Thyroid gland (tissue), 4 donors: ENCODE data around the gene LRMDA. TPM values are rescaled to one million over a fixed set of nuclear protein-coding genes. Genes with fewer than 3 reads are reported as not detected.
A peak's percentile ranks its signal among the peaks of the same experiment; 100 is the strongest.

Experiments used
- DNase-seq, 2 donors: peaks; one replicate each; pipeline ENCODE4 v3.0.0-alpha.2; 2019
- H3K27ac ChIP-seq, 3 donors: fragments of 200-600 bp; sonication (generic); 1 replicate in 2 of 3; 2 replicates in 1 of 3; pipeline ENCODE4 v1.5.1; 2016 to 2019; ENCODE audit warnings: mild to moderate bottlenecking in 1 of 3, moderate library complexity in 1 of 3
- H3K27me3 ChIP-seq: fragments of 200-600 bp; sonication (generic); one replicate; pipeline ENCODE4 v1.5.1; 2019
- H3K36me3 ChIP-seq, 2 donors: fragments of 200-600 bp; sonication (generic); one replicate each; pipeline ENCODE4 v1.5.1; 2016 to 2019
- H3K4me1 ChIP-seq, 2 donors: fragments of 200-600 bp; sonication (generic); one replicate each; pipeline ENCODE4 v1.5.1; 2017 to 2019
- H3K4me3 ChIP-seq, 3 donors: fragments of 200-600 bp; sonication (generic); replicated peaks in 1 of 3; 1 replicate in 2 of 3; 2 replicates in 1 of 3; pipeline ENCODE4 v1.5.1; 2016; ENCODE audit warnings: mild to moderate bottlenecking in 1 of 3
- H3K9me3 ChIP-seq: fragments of 200-600 bp; sonication (generic); one replicate; pipeline ENCODE4 v1.5.1; 2017
- CTCF ChIP-seq, 6 experiments: fragments of 200-600 bp in 3 of 6; fragments of 450-650 bp in 3 of 6; sonication (generic) in 3 of 6; IDR thresholded peaks; one replicate each; pipeline ENCODE4 v1.5.1; 2016 to 2019; ENCODE audit warnings: antibody characterized with exemption in 6 of 6, mild to moderate bottlenecking in 2 of 6, inconsistent platforms in 1 of 6, moderate library complexity in 1 of 6
- POLR2A ChIP-seq, 2 donors: fragments of 450-650 bp; IDR thresholded peaks; one replicate each; pipeline ENCODE4 v1.6.1; 2017; ENCODE audit warnings: antibody characterized with exemption in 2 of 2, mild to moderate bottlenecking in 2 of 2, moderate library complexity in 1 of 2
- WGBS, 2 donors: methylation state at CpG; one replicate each; pipeline ENCODE4 v1.1.5; 2017; 5-methylcytosine and 5-hydroxymethylcytosine counted together
- intact Hi-C: fragments of 100-400 bp; cut with DNase I; formaldehyde crosslinking; loops from one replicate; pipeline ENCODE4 v1.15.1; 2023
- total RNA-seq, 4 donors: library from RNA; depleted of rRNA; stranded (reverse); fragments of >200 nt; gene quantifications; one replicate each; pipeline ENCODE4 v1.2.3, GENCODE V29; 2016

The LRMDA gene
- total RNA-seq, 4 donors from 2014 or later: 16.5 to 31.7 (median 23.2) TPM

- intact Hi-C loops: no loop called here
- H3K36me3 ChIP-seq: no peaks in the 10 kb centered on the region
- TF ChIP-seq POLR2A (IDR thresholded peaks at IDR 0.05): no peak
- no peak for TF ChIP-seq CTCF (IDR thresholded peaks at IDR 0.05)
- H3K9me3 ChIP-seq: no peaks in the 10 kb centered on the region
- no peaks in the 10 kb centered on the region for H3K27me3 ChIP-seq
- no peak overlapping the region for H3K4me3 ChIP-seq
- 94 to 95% methylated on average over 7 of the region's 7 CpGs for WGBS, 2 donors
- no peak overlapping the region for H3K27ac ChIP-seq
- no peak for DNase-seq
- peaks cover 5 to 9% of the 10 kb centered on the region in 2 donors for H3K4me1 ChIP-seq
Observed at GRCh38 chr10:75720157-75720556, 288.7 kb downstream of the LRMDA start.

- DNase-seq: no peak
- TF ChIP-seq CTCF (IDR thresholded peaks at IDR 0.05): no peak
- TF ChIP-seq POLR2A (IDR thresholded peaks at IDR 0.05): no peak
- H3K27ac ChIP-seq: no peak overlapping the region
- no peaks in the 10 kb centered on the region for H3K36me3 ChIP-seq
- peaks cover 5 to 9% of the 10 kb centered on the region in 2 donors for H3K4me1 ChIP-seq
- intact Hi-C loops: no loop called here
- 84 to 92% methylated on average over 4 of the region's 4 CpGs for WGBS, 2 donors
- H3K9me3 ChIP-seq: no peaks in the 10 kb centered on the region
- no peak overlapping the region for H3K4me3 ChIP-seq
- no peaks in the 10 kb centered on the region for H3K27me3 ChIP-seq
Observed at GRCh38 chr10:75722020-75722419, 290.6 kb downstream of the LRMDA start.

- intact Hi-C loops: no loop called here
- Histone ChIP-seq H3K27ac (no peak overlapping the region), H3K36me3 (no peaks in the 10 kb centered on the region), H3K27me3 (no peaks in the 10 kb centered on the region), H3K4me1 (peaks cover 5 to 9% of the 10 kb centered on the region in 2 donors), H3K9me3 (no peaks in the 10 kb centered on the region), H3K4me3 (no peak overlapping the region)
- no peak for DNase-seq
- no peak for TF ChIP-seq POLR2A (IDR thresholded peaks at IDR 0.05)
- TF ChIP-seq CTCF (IDR thresholded peaks at IDR 0.05): no peak
- 97 to 100% methylated on average over 2 of the region's 2 CpGs for WGBS, 2 donors
Observed at GRCh38 chr10:75722609-75723008, 291.2 kb downstream of the LRMDA start.

- intact Hi-C loops: no loop called here
- Histone ChIP-seq H3K4me1 (peaks cover 5 to 9% of the 10 kb centered on the region in 2 donors), H3K9me3 (no peaks in the 10 kb centered on the region), H3K27ac (no peak overlapping the region), H3K27me3 (no peaks in the 10 kb centered on the region), H3K36me3 (no peaks in the 10 kb centered on the region), H3K4me3 (no peak overlapping the region)
- no peak for DNase-seq
- TF ChIP-seq POLR2A (IDR thresholded peaks at IDR 0.05) (no peak), CTCF (IDR thresholded peaks at IDR 0.05) (no peak)
- WGBS, 2 donors: 81 to 83% methylated on average over 9 of the region's 9 CpGs
Observed at GRCh38 chr10:75723319-75723980, 292.0 kb downstream of the LRMDA start.

GRCh38 chr10:75724047-75724446 is 292.6 kb downstream of the LRMDA start:
- WGBS, 2 donors: 82 to 83% methylated on average over 2 of the region's 2 CpGs
- Histone ChIP-seq H3K4me1 (peaks cover 5 to 9% of the 10 kb centered on the region in 2 donors), H3K4me3 (no peak overlapping the region), H3K36me3 (no peaks in the 10 kb centered on the region), H3K27ac (peak overlapping the region in 1 of 3 donors; percentile 29), H3K27me3 (no peaks in the 10 kb centered on the region), H3K9me3 (no peaks in the 10 kb centered on the region)
- intact Hi-C loops: no loop called here
- DNase-seq: no peak
- TF ChIP-seq CTCF (IDR thresholded peaks at IDR 0.05) (no peak), POLR2A (IDR thresholded peaks at IDR 0.05) (no peak)
